ENCODE results near the gene ZSWIM1.

DNA sequence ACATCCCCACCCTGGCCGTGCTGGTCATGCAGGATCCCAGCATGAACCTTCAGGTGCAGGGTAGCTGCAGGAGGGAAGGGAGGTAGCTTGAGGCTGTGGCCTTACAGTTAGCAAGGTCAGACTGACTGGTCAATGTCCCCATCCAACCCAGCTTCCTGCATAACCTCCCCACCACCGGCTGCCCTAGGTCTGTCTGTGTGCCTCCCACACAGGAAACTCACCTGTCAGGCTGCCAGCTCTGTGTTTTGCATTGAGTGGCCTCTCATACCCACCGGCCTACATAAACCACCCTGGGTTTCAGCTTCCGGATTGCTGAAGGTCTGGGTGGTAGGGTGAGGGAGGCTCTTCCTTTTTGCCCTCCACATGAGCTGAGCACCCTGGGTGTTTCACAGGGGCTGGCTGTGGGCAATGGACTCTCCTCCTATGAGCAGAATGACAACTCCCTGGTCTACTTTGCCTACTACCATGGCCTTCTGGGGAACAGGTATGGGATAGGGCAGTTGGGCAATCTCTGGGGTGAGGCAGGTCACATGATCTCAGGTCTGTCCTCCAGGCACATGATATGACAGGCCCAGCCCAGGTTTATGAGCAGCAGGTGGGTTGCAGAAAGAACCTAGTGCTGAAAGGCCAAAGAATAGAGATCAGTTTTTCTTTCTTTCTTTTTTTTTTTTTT is 11.9 kb downstream of the ZSWIM1 start:
- TF ChIP-seq FOXP2 (optimal IDR thresholded peaks at IDR 0.05; ENCODE audit: borderline replicate concordance, extremely low read depth, extremely low read length, insufficient read depth) (no peak), SIN3A (IDR thresholded peaks at IDR 0.05; ENCODE audit: borderline replicate concordance, insufficient read depth, low read length) (no peak), POLR2AphosphoS5 (IDR thresholded peaks at IDR 0.05; ENCODE audit: low read depth, low read length) (no peak), TAF1 (IDR thresholded peaks at IDR 0.05; ENCODE audit: borderline replicate concordance, insufficient read depth, low read length) (no peak)
- TF ChIP-seq, protein P1, sequence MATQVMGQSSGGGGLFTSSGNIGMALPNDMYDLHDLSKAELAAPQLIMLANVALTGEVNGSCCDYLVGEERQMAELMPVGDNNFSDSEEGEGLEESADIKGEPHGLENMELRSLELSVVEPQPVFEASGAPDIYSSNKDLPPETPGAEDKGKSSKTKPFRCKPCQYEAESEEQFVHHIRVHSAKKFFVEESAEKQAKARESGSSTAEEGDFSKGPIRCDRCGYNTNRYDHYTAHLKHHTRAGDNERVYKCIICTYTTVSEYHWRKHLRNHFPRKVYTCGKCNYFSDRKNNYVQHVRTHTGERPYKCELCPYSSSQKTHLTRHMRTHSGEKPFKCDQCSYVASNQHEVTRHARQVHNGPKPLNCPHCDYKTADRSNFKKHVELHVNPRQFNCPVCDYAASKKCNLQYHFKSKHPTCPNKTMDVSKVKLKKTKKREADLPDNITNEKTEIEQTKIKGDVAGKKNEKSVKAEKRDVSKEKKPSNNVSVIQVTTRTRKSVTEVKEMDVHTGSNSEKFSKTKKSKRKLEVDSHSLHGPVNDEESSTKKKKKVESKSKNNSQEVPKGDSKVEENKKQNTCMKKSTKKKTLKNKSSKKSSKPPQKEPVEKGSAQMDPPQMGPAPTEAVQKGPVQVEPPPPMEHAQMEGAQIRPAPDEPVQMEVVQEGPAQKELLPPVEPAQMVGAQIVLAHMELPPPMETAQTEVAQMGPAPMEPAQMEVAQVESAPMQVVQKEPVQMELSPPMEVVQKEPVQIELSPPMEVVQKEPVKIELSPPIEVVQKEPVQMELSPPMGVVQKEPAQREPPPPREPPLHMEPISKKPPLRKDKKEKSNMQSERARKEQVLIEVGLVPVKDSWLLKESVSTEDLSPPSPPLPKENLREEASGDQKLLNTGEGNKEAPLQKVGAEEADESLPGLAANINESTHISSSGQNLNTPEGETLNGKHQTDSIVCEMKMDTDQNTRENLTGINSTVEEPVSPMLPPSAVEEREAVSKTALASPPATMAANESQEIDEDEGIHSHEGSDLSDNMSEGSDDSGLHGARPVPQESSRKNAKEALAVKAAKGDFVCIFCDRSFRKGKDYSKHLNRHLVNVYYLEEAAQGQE (IDR thresholded peaks at IDR 0.05; ENCODE audit: insufficient read depth in 1 of 2, low read depth in 2 of 2, low read length in 2 of 2) = no peak
